Left lung (tissue), 10 donors: ENCODE results near the gene MUTYH. TPM values are rescaled to one million over a fixed set of nuclear protein-coding genes. Genes with fewer than 3 reads are reported as not detected.

Experiments used
- ATAC-seq: fragments of 200-7000 bp; cut with Tn5 transposase; one replicate; pipeline ENCODE4 v1.9.1; 2020; ENCODE audit warnings: moderate library complexity
- DNase-seq, 4 donors: peaks; one replicate each; pipeline ENCODE4 v3.0.0-alpha.2; 2013 to 2020
- H3K27ac ChIP-seq, 2 donors: fragments of 200-600 bp; sonication (generic) in 1 of 2; one replicate each; pipeline versions ENCODE4 v1.5.0 to v1.8.0; 2020 to 2021
- H3K27me3 ChIP-seq, 2 donors: fragments of 200-600 bp; sonication (generic) in 1 of 2; one replicate each; pipeline versions ENCODE4 v1.5.0 to v1.8.0; 2020 to 2021
- H3K36me3 ChIP-seq, 2 donors: fragments of 200-600 bp; sonication (generic) in 1 of 2; one replicate each; pipeline versions ENCODE4 v1.5.0 to v1.8.0; 2020 to 2021
- H3K4me1 ChIP-seq, 2 donors: fragments of 200-600 bp; one replicate each; pipeline ENCODE4 v1.8.0; 2021
- H3K4me3 ChIP-seq, 2 donors: fragments of 200-600 bp; sonication (generic) in 1 of 2; one replicate each; pipeline versions ENCODE4 v1.5.0 to v1.8.0; 2020 to 2021; ENCODE audit warnings: mild to moderate bottlenecking in 1 of 2
- H3K9me3 ChIP-seq, 2 donors: fragments of 200-600 bp; sonication (generic) in 1 of 2; one replicate each; pipeline versions ENCODE4 v1.5.0 to v1.8.0; 2020 to 2021
- intact Hi-C, 2 donors: fragments of 100-400 bp; cut with DNase I; formaldehyde crosslinking; loops; one replicate each; pipeline versions ENCODE4 v1.11.2 to v1.14.2; 2022
- polyA plus RNA-seq, 6 donors: library from polyadenylated mRNA; unstranded; fragments of 120-200 nt; gene quantifications; one replicate each; pipeline ENCODE4 v1.2.1, GENCODE V29; 2013; ENCODE audit not compliant: insufficient read length in 6 of 6
- total RNA-seq, 2 donors: library from RNA; stranded (reverse); fragmentation: NEBNext Ultra II Directional; extraction: Animal tissue kit (Norgen Biotek cat#: 25700); gene quantifications; one replicate each; pipeline ENCODE4 v1.2.1, GENCODE V29; 2021
- TF ChIP-seq, protein P1 (sequence below), 2 donors: fragments of 200-600 bp; sonication (generic) in 1 of 2; IDR thresholded peaks; one replicate each; pipeline versions ENCODE4 v1.5.0 to v1.8.0; 2021; ENCODE audit warnings: antibody characterized with exemption in 2 of 2
- donor health status: DM: no; HTN: yes; CAD: no.
- donor health status: DM: no; HTN: no; CAD: no.

The MUTYH gene
- total and polyA plus RNA-seq, 8 donors: 15.4 to 33.6 (median 27.7) TPM

DNA sequence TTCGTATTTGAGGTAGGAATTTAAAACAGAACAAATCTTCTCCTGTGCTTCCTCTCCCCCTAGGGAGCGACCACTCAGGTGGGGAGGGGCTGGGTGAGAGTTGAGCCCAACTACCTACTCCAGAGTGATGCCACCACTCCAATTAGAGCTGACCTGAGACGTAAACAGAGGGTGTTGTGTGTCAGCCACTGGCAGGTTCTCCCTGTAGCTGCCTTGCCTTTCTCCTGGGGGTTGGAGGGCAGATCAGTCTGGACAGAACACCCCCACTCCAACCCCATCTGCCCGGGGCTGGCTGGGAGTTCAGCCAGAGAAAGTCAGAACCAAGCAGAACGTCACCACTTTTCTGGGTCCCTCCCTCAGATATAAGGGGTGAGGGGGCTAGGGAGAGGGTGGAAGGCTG lies 11.6 kb downstream of the MUTYH start:
- intact Hi-C loops: no loop called here
- ATAC-seq: no peak

DNA sequence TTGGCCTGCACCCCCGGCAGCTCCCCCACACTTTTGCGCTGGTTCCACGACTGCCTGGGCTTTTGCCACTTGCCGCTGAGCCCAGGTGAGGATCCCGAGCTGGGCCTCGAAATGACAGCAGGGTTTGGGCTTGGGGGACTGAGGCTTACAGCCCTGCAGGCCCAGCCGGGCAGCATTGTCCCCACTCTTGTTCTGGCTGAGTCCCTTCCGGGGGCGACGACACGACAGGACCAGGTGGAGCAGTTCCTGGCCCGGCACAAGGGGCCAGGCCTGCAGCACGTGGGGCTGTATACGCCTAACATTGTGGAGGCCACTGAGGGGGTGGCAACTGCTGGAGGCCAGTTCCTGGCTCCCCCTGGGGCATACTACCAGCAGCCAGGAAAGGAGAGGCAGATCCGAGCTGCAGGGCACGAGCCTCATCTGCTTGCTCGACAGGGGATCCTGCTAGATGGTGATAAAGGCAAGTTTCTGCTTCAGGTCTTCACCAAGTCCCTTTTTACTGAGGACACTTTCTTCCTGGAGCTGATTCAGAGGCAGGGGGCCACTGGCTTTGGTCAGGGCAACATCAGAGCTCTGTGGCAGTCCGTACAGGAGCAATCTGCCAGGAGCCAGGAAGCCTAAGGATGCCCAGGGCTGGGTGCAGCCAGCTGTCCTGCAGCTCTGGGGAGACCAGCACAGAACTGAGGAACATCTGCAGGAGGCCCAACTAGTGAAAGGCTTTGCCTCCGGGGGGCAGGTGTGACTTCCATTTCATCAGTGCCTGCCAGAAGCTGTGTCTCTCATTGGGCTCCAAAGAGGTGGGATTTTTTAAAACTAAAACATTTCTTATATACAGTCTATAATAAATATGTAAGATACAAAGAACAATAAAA lies 12.4 kb downstream of the MUTYH start:
- ATAC-seq: no peak
- intact Hi-C loops: no loop called here
- Histone ChIP-seq H3K4me3 (peak overlapping the region in 1 of 2 donors; percentile 49), H3K27me3 (peaks cover 0 to 11% of the 10 kb centered on the region in 2 donors), H3K9me3 (no peaks in the 10 kb centered on the region), H3K36me3 (peaks cover 0 to 41% of the 10 kb centered on the region in 2 donors), H3K4me1 (peaks cover 9 to 11% of the 10 kb centered on the region in 2 donors), H3K27ac (no peak overlapping the region)
- TF ChIP-seq, protein P1, sequence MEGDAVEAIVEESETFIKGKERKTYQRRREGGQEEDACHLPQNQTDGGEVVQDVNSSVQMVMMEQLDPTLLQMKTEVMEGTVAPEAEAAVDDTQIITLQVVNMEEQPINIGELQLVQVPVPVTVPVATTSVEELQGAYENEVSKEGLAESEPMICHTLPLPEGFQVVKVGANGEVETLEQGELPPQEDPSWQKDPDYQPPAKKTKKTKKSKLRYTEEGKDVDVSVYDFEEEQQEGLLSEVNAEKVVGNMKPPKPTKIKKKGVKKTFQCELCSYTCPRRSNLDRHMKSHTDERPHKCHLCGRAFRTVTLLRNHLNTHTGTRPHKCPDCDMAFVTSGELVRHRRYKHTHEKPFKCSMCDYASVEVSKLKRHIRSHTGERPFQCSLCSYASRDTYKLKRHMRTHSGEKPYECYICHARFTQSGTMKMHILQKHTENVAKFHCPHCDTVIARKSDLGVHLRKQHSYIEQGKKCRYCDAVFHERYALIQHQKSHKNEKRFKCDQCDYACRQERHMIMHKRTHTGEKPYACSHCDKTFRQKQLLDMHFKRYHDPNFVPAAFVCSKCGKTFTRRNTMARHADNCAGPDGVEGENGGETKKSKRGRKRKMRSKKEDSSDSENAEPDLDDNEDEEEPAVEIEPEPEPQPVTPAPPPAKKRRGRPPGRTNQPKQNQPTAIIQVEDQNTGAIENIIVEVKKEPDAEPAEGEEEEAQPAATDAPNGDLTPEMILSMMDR (IDR thresholded peaks at IDR 0.05): no peak
- DNase-seq: no peak

More for the DNA sequence above, 11.6 kb downstream of the MUTYH start:
- Histone ChIP-seq H3K9me3 (no peaks in the 10 kb centered on the region), H3K27me3 (peaks cover 0 to 11% of the 10 kb centered on the region in 2 donors), H3K27ac (no peak overlapping the region), H3K36me3 (peaks cover 0 to 49% of the 10 kb centered on the region in 2 donors), H3K4me1 (peaks cover 9 to 11% of the 10 kb centered on the region in 2 donors), H3K4me3 (no peak overlapping the region)
- DNase-seq: no peak
- TF ChIP-seq, protein P1 (IDR thresholded peaks at IDR 0.05): no peak

GRCh38 chr1:45326627-45327623 lies 13.3 kb downstream of the MUTYH start, which contains the start of gene HPDL:
Gene HPDL (plus strand): TSS chr1:45326895. CDS start chr1:45327149, 254 bp downstream.
- H3K27ac ChIP-seq: no peak within 1 kb of the TSS
- DNase-seq (peak; percentile 73 to 91 (median 82)), ATAC-seq (peak; percentile 92)
- H3K9me3 ChIP-seq: no peaks in the 10 kb centered on the region
- peak within 1 kb of the TSS; percentile 37 to 49 for H3K4me3 ChIP-seq
- intact Hi-C loops: no loop called here
- peaks cover 0 to 31% of the 10 kb centered on the region in 2 donors for H3K36me3 ChIP-seq
- TF ChIP-seq, protein P1 (IDR thresholded peaks at IDR 0.05): no peak
- peaks cover 0 to 11% of the 10 kb centered on the region in 2 donors for H3K27me3 ChIP-seq
- peaks cover 9 to 11% of the 10 kb centered on the region in 2 donors for H3K4me1 ChIP-seq

DNA sequence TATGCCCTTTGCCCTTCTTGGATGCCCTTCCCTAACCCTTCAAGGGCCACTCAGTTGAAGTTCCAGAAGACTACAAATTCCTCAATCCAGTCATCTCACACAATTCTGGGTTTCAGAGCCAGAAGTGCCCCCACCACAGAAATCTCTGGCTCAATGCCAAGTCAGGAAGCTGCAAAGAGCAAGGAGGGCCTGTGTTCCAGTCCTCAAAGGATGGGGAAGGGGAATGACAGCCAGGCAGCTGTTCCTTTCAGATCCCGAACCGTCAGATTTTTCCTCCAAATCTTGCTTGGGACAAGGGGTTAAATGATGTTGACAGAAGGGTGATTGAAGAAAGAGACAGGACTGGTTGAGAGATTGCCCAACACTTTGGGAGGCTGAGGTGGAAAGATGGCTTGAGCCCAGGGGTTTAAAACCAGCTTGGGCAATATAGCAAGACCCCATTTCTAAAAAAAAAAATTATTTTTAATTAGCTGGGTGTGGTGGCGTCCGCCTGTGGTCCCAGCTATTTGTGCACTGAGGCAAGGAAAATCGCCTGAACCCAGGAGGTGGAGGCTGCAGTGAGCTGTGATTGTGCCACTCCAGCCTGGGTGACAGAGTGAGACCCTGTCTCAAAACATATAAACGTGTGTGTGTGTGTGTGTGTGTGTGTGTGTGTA lies 14.3 kb downstream of the MUTYH start:
- Histone ChIP-seq H3K36me3 (peaks cover 0 to 22% of the 10 kb centered on the region in 2 donors), H3K27me3 (peaks cover 0 to 11% of the 10 kb centered on the region in 2 donors), H3K27ac (no peak overlapping the region), H3K4me1 (peaks cover 9 to 11% of the 10 kb centered on the region in 2 donors), H3K9me3 (no peaks in the 10 kb centered on the region), H3K4me3 (peak overlapping the region in 1 of 2 donors; percentile 49)
- intact Hi-C loops: no loop called here
- ATAC-seq (no peak), DNase-seq (no peak)
- TF ChIP-seq, protein P1 (IDR thresholded peaks at IDR 0.05): no peak
